ENCODE results near the gene ACAA1.
"Not testable (repeated sequence)": the region's sequence is repeated elsewhere in the genome, so short reads cannot be mapped to it uniquely, and the experiment has no call there.

ACAA1 gene

DNA sequence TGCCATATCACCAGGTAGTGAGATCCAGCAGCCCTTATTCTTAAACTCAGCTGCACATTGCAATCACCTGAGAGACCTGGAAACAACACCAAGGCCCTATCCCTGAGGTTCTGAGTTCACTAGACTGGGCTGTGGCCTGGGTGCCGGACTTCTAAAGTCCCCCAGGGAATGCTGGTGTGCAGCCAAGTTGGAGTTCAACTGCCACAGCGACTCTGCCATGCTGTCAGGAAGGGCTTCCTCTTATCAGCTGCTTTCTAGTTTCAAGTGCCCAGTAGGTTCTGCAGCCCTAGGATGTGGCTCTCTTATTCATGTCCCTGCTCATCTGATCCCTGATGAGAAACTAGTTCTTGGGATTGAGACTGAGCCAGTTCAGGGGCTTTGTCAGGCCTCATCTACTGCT is 47.8 kb downstream of the ACAA1 start:
- H3K4me3 ChIP-seq (ENCODE audit: low read length): no peak overlapping the region
- no peak for DNase-seq (ENCODE audit: low read depth)
- TF ChIP-seq, protein P1, sequence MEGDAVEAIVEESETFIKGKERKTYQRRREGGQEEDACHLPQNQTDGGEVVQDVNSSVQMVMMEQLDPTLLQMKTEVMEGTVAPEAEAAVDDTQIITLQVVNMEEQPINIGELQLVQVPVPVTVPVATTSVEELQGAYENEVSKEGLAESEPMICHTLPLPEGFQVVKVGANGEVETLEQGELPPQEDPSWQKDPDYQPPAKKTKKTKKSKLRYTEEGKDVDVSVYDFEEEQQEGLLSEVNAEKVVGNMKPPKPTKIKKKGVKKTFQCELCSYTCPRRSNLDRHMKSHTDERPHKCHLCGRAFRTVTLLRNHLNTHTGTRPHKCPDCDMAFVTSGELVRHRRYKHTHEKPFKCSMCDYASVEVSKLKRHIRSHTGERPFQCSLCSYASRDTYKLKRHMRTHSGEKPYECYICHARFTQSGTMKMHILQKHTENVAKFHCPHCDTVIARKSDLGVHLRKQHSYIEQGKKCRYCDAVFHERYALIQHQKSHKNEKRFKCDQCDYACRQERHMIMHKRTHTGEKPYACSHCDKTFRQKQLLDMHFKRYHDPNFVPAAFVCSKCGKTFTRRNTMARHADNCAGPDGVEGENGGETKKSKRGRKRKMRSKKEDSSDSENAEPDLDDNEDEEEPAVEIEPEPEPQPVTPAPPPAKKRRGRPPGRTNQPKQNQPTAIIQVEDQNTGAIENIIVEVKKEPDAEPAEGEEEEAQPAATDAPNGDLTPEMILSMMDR (IDR thresholded peaks at IDR 0.05; ENCODE audit: insufficient read depth, low read depth, low read length, missing control alignments): no peak

GRCh38 chr3:38088126-38089078 is 48.5 kb downstream of the ACAA1 start:
- TF ChIP-seq, protein P1 (IDR thresholded peaks at IDR 0.05; ENCODE audit: insufficient read depth, low read depth, low read length, missing control alignments): no peak
- DNase-seq (ENCODE audit: low read depth): peak; percentile 51

DNA sequence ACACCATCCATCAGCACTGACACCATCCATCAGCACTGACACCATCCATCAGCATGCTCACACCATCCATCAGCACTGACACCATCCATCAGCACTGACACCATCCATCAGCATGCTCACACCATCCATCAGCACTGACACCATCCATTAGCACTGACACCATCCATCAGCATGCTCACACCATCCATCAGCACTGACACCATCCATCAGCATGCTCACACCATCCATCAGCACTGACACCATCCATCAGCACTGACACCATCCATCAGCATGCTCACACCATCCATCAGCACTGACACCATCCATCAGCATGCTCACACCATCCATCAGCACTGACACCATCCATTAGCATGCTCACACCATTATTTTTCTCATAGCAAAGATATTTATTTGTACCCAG is 49.6 kb downstream of the ACAA1 start:
- H3K4me3 ChIP-seq (ENCODE audit: low read length); DNase-seq (ENCODE audit: low read depth): not testable (repeated sequence)

More at GRCh38 chr3:38088126-38089078, 48.5 kb downstream of the ACAA1 start:
- no peak overlapping the region for H3K4me3 ChIP-seq (ENCODE audit: low read length)

- no peak overlapping the region for H3K4me3 ChIP-seq (ENCODE audit: low read length)
- no peak for DNase-seq (ENCODE audit: low read depth)
- TF ChIP-seq, protein P1 (IDR thresholded peaks at IDR 0.05; ENCODE audit: insufficient read depth, low read depth, low read length, missing control alignments): no peak
Observed at GRCh38 chr3:38086496-38086895, 50.4 kb downstream of the ACAA1 start.

DNA sequence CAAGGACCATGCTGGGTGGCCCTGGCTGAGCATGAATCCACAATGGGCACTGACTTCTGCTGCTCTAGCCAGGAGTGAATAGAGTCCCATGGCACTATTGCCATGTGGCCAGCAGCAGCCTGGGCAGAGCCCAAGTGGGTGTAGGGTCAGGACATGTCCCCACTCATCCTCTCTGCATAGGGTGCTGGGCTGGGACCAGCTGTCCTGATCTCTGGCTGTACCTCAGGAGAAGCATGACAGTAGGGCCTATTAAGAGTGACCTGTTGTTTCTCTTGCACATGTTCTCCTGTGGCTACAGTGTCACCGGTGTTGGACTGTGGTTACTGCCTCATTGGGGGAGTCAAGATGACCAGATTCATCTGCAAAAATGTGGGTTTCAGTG is 51.0 kb downstream of the ACAA1 start:
- no peak overlapping the region for H3K4me3 ChIP-seq (ENCODE audit: low read length)
- TF ChIP-seq, protein P1 (IDR thresholded peaks at IDR 0.05; ENCODE audit: insufficient read depth, low read depth, low read length, missing control alignments): no peak
- DNase-seq (ENCODE audit: low read depth): no peak

DNA sequence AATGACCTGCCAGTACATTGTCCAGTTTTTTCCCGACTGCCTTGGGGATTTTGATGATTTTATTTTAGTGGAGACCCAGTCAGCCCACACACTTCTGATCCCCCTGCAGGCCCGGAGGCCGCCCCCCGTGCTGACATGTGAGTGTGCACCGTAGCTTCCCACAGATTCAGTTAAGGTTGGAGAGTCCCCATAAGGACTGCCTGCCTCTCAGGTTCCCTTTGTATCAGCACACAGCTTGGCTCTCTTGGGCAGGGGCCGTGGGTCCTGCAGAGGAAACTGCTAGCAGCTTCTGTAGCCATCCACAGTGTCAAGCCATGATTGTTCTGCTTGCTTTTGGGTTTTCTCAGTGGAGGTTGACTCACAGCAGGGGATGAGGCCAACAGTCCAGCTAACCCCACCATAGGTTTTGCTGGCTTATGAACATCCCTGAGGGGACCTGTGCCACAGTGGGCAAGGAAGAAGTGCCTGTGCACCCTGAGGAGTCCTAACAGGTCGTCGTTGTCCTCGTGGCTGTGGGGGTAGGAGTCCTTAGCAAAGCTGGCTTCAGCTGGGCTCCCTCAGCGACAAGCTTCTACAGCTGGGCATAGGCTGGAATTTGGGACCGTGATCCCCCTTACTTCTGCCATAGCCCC is 51.5 kb downstream of the ACAA1 start:
- no peak overlapping the region for H3K4me3 ChIP-seq (ENCODE audit: low read length)
- TF ChIP-seq, protein P1 (IDR thresholded peaks at IDR 0.05; ENCODE audit: insufficient read depth, low read depth, low read length, missing control alignments): no peak
- DNase-seq (ENCODE audit: low read depth): no peak

Measured in epithelial cell of esophagus (primary cell).